Cardiac fibroblast (primary cell): ENCODE results near the gene HMGN2.

Experiments
- DNase-seq, 2 donors: peaks; one replicate each; pipeline versions ENCODE4 v3.0.0 to v3.0.0-alpha.2; 2010; ENCODE audit warnings: low read depth in 2 of 2
- H3K4me3 ChIP-seq, 2 donors: replicated peaks in 1 of 2; 1 replicate in 1 of 2; 2 replicates in 1 of 2; pipeline ENCODE4 v1.5.1; 2011; ENCODE audit warnings: low read depth in 2 of 2, low read length in 2 of 2, mild to moderate bottlenecking in 2 of 2, moderate library complexity in 1 of 2
- TF ChIP-seq, protein P1 (sequence below): IDR thresholded peaks from one replicate; pipeline ENCODE4 v1.5.1; 2011; ENCODE audit warnings: low read depth, mild to moderate bottlenecking, low read length, inconsistent platforms

Gene HMGN2

GRCh38 chr1:26516987-26517765, 44.9 kb downstream of the HMGN2 start:
- TF ChIP-seq, protein P1, sequence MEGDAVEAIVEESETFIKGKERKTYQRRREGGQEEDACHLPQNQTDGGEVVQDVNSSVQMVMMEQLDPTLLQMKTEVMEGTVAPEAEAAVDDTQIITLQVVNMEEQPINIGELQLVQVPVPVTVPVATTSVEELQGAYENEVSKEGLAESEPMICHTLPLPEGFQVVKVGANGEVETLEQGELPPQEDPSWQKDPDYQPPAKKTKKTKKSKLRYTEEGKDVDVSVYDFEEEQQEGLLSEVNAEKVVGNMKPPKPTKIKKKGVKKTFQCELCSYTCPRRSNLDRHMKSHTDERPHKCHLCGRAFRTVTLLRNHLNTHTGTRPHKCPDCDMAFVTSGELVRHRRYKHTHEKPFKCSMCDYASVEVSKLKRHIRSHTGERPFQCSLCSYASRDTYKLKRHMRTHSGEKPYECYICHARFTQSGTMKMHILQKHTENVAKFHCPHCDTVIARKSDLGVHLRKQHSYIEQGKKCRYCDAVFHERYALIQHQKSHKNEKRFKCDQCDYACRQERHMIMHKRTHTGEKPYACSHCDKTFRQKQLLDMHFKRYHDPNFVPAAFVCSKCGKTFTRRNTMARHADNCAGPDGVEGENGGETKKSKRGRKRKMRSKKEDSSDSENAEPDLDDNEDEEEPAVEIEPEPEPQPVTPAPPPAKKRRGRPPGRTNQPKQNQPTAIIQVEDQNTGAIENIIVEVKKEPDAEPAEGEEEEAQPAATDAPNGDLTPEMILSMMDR: no peak
- no peak for DNase-seq
- H3K4me3 ChIP-seq: no peak overlapping the region

DNA sequence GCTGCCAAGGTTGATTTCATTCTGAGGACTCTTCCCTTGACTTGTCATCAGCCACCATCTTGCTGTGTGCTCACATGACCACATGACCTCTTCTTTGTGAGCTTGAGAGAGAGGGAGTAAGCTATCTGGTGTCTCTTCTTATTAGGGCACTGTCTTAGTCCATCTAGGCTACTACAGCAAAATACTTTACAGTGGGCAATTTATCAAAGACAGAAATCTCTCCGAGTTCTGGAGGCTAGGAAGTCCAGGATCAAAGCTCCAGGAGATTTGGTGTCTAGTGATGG, 45.5 kb downstream of the HMGN2 start:
- DNase-seq: no peak
- no peak overlapping the region for H3K4me3 ChIP-seq
- TF ChIP-seq, protein P1: no peak

GRCh38 chr1:26518355-26518754, 46.1 kb downstream of the HMGN2 start:
- no peak for DNase-seq
- TF ChIP-seq, protein P1: no peak
- no peak overlapping the region for H3K4me3 ChIP-seq

DNA sequence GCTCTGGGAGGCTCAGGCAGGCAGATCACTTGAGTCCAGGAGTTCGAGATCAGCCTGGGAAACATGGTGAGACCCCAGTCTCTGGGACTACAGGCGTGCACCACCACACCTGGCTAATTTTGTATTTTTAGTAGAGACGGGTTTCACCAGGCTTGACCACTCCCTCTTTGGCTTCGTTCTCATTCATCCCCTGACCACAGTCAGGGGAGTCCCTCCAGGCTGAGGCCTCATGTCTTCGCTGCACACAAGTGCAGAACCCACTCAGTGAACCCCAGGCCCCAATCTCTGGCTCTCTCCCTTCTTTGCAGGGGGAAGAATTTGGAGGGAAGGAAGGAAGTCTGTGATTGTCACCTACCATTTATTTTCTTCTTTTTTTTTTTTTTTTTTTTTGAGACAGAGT, 48.1 kb downstream of the HMGN2 start:
- TF ChIP-seq, protein P1: no peak
- DNase-seq: no peak
- no peak overlapping the region for H3K4me3 ChIP-seq

- TF ChIP-seq, protein P1: no peak
- no peak for DNase-seq
Observed at GRCh38 chr1:26521669-26522030, 49.4 kb downstream of the HMGN2 start.

DNA sequence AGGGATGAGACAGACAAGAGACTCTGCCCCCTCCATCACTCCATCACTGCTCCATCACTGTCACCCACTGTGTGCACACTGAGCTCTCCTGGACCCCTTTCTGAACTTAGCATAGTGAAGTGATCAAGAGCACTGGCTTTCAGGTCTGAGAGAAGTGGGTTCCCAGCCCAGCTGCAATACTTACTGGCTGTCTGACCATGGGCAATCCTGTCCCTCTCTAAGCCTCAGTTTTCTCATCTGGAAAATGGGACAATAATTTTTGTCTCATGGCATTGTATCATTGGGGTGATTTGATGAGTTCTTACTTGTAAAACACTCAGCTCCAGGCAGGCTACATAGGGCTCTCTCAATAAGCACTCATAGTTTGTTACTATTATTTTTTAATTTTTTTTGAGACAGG, 49.8 kb downstream of the HMGN2 start:
- no peak for DNase-seq
- TF ChIP-seq, protein P1: no peak
- no peak overlapping the region for H3K4me3 ChIP-seq

More at GRCh38 chr1:26521669-26522030, 49.4 kb downstream of the HMGN2 start:
- no peak overlapping the region for H3K4me3 ChIP-seq

- peak in 1 of 2 donors; percentile 29 for DNase-seq
- H3K4me3 ChIP-seq: no peak overlapping the region
- TF ChIP-seq, protein P1: no peak
Observed at GRCh38 chr1:26524181-26524580, 51.9 kb downstream of the HMGN2 start.
